HG03342 (cell line): Measurements from ENCODE around the gene LIN52.
A peak's percentile ranks its signal among the peaks of the same experiment; 100 is the strongest.

Source experiments
- ATAC-seq: cut with Tn5 transposase; IDR thresholded peaks from one replicate; pipeline ENCODE4 v1.9.1; 2021; ENCODE audit warnings: mild to moderate bottlenecking, moderate library complexity; ENCODE audit not compliant: unreplicated experiment

Gene LIN52, protein sequence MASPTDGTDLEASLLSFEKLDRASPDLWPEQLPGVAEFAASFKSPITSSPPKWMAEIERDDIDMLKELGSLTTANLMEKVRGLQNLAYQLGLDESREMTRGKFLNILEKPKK

DNA sequence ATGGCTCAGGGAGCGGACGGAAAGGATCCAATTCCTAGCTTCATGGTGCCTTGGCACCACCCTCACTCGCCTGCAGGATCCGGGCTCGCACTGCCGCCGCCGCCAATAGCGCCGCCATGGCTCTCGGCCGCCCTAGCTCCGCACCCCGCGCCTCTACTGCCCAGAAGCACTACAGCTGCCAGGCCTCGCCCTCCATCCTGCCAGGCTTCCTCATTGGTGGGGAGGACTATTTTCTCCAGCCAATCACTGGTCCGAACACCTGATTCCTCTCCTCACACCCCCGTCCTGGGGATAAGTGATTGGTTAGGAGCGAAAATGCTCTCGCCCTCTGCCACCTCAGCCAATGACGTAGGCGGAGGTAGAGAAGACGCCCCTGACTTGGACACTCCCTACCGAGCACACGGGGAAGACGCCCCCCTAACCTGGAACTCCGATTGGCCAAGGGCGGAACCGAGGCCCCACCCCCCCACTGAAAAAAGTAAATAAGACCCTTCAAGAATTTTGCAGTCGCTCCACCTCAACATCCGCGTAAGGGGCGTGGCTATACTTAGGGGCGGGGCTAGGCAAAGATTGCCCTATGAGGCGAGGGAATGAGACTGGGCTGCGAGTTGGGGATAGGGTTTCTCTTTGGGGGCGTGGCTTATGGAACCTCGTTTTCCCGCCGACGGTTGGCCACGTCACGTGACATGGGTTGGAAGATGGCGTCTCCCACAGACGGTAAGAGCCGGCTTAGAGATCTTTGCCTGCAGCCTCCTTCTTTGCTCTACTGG lies at the start of gene LIN52, which contains the start of gene ALDH6A1:
Gene LIN52, plus strand, starts transcription at position 680 of the 770 bp plus-strand sequence. Its CDS starts 19 bp downstream, at position 699.
Gene ALDH6A1, minus strand, starts transcription at position 177 of the 770 bp plus-strand sequence. Its CDS starts 59 bp downstream, at position 118.
- ATAC-seq = peak; percentile 94

DNA sequence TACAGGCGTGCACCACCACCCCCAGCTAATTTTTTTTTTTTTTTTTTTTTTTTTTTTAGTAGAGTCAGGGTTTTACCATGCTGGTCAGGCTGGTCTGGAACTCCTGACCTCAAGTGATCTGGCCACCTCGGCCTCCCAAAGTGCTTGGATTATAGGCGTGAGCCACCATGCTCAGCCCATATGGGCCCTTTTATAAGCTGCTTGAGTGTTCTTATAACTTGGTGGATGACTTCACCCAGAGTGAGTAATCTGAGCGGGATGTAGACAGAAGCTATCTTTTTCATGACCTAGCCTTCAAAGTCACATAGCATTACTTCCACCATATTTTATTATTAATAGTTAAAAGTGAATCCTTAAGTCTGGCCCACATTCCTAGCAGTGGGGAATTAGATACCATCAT lies 49.2 kb upstream of the LIN52 start:
- ATAC-seq = no peak

DNA sequence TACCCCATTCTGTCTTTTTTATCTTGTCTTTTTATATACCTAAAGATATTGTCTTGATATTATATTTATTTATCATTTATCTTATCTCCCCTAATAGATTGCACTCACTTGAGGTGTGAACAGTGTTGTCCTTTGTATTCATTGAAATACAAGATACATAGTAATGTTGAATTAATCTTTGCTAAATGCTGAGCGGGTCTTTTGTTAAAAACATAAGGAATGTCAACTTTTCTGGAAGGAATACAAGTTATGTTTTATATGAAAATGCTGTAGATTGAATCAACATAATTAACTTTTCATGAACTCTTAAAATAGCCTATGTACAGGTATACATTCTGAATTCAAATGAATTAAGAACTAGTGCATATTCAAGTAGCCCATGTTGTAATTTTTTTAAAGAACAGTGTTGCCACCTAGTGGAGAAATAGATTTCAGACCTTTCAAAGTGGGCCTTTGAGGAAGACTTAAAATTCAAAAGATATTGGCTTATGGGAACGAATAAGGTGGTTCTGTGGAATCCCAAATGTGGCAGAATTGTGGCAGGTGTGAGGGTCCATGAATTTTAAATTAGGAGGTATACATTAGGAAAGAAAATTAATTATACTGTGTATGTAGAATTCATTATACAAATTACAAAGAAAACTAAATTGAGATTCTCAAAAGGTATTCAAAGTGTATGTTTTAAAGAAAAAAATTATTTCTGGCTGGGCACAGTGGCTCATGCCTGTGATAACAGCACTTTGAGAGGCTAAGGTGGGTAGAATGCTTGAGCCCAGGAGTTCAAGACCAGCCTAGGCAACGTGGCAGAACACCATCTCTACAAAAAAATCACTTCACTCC lies 46.5 kb upstream of the LIN52 start:
- ATAC-seq = no peak

DNA sequence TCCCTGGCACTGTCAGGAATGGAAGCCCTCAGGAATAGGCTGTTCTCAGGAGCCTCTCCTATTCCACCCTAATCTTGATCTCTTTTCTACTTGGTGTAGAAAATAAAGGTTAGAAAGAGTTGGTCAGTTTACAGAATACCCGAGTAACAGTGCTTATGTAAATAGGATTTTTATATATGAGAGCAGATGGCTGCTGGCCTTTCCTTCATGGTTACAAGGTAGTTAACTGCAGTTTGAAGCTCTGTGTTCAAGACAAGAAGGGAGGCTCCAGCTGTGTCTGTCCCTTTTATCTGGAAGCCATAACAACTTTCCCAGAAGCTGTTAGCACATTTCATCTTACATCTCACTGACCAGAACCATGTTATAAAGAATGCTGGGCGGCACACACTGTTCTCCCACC lies 42.5 kb upstream of the LIN52 start:
- ATAC-seq = no peak

DNA sequence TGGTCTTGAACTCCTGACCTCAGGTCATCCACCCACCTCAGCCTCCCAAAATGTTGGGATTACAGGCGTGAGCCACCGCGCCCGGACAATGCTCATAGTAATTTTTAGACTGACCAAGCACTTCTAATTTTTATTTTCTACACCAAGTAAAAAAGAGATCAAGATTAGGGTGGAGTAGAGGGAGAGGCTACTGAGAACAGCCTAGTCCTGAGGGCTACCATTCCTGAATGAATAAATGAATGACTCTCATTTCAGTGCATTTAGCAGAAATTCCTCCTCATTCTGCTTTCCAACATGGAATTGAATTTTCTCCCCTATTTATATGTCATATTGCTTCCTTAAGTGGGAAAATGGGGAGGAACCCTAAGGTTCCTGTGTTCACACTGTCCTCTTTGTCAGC lies 39.2 kb upstream of the LIN52 start:
- ATAC-seq = no peak

DNA sequence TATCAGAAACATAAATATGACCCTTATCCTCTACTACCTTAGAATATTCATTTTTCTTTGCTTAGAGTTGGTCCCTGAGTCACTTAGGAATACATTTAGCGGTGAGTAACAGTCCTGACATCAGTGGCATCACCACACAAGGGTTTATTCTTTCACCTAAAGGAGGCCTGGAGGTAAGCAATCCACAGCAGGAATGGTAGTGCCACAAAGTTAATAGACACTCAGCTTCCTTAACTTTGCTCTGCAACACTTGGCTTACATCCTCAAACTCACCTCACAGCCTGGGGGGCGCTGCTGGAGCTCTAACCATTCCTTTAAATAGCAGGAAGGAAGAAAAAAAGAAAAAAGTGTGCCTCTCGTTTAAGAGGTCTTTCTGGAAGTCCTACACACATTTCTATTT lies 36.5 kb upstream of the LIN52 start:
- ATAC-seq = no peak

DNA sequence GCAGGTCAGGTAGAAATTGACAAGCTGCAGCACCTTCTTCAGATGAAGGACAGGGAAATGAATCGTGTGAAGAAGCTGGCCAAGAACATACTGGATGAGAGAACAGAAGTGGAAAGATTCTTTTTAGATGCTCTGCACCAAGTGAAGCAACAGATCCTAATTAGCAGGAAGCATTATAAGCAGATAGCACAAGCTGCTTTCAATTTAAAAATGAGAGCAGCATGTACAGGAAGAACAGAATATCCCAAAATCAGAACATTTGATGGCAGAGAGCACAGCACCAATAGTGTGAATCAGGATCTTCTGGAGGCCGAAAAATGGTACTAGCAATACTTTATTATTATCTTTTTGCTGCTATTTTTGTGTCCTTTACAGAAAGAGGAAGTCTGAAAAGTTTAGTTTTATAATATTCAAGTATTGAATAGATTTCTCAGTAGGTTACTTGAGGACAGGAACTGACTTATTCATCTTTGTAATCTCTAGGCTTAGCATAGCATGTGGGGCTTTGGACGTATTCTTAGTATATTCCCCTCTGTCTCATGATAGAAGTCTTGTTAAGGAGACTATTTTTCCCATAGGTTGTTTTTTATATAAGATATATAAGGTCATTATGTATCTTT lies 34.8 kb upstream of the LIN52 start:
- ATAC-seq = no peak

DNA sequence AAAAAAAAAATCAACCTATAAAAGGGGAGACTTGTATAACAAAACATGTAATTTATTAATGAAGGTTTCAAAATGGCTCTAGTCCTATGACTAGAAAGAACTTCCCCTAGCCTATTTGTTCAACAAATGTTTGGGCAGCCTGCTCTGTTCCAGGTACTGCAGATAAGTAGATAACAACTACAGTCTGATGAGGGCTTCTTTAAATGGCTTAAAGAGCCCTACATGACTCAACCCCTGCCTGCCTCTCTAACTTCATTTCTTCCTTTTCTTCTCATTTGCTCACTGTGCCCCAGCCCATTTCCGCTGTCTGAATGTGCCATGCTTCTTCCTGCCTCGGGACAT lies 22.0 kb upstream of the LIN52 start:
- ATAC-seq = no peak

DNA sequence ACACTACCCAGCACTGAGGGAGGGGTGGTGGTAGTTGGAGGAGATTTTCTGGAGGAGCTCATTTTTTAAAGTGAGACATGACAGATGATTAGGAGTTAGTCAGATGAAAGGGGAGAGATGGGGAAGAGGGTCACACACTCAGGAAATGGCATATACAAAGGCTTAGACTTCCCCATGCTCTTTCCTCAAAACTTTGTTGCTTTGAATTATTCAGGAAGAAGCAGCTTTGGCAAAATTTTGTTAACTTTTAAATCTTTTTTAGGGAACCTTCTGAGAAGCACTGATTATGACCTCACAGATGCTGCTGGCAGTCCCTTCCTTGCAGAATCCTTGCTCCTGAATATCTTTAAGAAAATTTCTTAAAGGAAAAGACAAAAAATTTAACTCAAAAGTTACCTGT lies 20.3 kb upstream of the LIN52 start:
- ATAC-seq = no peak

DNA sequence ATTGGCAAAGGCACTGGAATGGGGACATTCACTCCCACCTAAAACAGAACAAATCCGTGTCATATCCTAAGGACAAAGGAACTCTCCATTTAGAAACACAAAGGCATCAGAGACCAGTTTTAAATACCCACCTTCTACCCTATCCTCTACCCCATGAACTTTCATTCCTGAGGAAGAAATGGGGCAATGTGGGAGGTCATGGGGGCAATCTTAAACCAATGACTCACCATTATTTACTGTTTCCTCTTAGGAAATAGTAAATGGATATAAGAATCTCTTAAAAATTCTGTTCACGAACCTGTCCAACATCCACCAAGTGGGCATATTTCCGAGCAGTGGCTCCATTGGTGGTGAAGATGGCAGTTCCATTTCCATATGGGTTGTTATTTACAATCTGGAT lies 19.9 kb upstream of the LIN52 start:
- ATAC-seq = no peak

DNA sequence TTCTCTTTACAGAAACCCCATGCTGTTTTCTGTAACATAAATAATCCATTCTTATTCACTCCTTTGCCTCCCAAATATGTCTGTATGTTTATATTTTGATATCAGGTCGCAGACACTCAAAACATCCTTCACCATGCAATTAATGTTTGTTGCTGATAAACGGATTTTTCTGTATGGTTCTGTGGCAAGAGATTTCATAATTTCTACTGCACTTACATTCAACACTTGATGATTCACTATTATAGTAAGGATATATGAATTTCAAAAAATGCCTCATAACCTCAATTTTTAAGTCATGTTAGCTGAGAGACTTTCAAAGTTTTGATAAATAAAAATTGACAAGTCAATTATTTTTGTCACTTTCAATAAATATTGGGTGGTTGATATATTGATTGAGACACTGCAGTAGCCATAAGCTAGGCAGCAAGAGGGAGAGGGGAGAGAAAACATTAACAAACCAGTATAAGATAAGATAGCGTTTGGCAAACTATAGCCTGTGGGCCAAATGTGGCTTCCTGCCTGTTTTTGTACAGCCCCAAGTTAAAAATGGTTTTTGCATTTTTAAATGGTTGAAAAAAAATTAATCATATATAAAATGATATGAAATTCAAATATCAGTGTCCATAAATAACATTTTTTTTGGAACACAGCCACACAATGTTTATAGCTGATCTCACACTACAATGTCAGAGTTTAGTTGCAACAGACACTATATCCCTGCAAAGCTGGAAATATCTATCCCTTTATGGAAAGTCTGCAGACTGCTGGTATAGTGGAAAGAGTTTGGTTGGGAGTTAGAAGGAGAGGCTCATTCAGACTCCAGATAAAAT lies 18.8 kb upstream of the LIN52 start:
- ATAC-seq = no peak

DNA sequence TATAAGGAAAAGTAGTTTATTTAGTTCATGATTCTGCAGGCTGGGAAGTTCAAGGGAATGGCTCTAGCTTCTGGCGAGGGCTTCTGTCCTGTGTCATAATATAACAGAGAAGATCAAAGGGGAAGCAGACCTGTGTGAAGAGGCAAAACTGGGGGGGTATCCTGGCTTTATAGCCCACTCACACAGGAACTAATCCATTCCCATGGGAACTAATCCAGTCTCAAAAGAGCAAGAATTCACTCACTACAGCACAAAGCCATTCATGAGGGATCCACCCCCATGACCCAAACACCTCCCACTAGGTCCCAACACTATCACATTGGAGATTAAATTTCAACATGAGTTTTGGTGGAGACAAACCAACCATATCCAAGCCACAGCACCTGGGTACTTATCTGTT lies 7.4 kb upstream of the LIN52 start:
- ATAC-seq = no peak

DNA sequence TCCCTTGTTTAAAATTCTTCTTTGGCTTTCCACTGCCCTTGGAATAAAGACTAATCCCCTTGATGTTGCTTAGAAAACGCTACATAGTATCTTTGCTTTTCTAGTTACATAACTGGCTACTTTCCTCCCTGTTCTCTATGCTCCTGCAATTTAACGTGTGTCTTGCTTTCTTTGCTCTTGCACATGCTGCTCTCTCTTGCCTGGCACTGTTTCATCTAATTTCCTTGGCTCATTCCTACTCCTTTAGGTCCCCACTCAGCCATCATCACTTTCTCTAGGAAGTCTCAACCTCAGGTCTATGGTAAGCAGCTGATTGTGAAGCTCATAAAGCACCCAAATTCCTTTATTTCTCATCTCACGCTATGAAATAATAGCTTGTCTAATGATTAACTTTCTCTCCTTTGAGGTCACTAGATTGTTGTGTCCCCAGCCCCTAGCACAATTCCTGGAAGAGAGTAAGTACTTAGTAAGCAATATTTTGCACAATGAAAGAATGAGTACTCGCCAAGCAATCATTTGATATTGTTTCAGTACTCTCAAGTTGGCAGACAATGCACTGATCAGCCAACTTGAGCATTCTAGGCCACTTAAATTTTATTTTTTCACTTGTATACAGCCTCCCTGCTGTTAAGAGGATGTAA lies 3.8 kb upstream of the LIN52 start:
- no peak for ATAC-seq

DNA sequence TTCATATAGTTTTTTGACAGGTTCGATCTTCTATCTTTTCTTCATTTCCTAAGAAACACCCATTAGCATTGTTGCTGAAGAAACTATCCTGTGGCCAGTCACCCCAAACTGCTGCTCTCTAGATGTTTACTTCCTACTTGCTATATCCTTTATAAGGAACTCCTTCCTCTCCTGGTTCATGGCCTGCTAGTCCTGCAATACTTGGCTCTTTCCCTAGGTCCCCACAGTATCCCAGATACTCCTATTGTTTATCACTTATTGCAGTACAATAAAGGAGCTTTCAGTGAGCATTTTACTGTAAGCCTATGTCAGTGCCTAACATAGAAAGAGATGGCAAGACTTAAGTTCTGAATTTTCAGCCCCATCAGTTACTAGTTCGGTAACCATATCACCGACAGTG lies 3.3 kb upstream of the LIN52 start:
- no peak for ATAC-seq

DNA sequence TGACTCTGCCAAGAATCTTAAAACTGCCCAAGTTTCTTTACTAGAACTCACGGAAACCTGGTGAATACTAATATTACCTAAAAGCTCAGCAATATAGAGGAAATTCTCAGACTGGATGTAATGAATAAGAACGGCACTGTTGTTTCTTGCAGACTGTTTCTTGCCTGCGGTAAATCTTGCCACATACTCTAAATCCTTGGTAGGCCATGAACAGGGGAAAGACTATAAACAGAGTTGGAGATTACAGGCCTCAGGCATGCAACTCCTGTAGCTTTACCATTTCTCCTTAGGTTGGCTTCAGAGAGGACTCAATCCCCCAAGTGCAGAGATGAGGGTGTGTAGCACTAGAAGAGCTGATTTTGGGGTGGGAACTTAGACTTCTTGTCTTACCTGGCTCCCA lies 1.6 kb upstream of the LIN52 start:
- no peak for ATAC-seq

DNA sequence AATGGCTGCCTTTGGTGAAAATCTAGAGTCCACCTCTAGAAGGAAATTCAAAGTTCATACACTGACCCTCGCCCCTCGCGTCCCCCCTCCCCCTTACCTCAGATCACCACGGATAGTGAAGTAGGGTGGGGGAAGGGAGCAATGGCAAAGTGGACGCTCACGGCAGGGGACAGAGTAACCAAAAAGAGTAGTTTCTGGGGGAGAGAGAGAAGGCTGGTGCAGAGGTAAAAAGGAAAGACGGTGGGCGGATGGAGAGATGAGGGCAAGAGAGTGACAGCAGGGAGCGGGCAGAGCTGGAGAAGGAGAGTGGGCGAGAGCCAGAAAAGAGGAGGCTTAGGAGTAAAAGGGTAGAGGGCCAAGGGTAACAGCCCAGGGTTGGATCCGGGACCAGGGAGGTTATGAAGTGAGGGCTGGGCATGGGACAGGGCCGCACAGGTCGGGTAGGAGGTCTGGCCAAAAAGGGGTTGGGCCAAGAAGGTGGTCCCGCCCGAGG lies 926 bp upstream of the LIN52 start:
- no peak for ATAC-seq

DNA sequence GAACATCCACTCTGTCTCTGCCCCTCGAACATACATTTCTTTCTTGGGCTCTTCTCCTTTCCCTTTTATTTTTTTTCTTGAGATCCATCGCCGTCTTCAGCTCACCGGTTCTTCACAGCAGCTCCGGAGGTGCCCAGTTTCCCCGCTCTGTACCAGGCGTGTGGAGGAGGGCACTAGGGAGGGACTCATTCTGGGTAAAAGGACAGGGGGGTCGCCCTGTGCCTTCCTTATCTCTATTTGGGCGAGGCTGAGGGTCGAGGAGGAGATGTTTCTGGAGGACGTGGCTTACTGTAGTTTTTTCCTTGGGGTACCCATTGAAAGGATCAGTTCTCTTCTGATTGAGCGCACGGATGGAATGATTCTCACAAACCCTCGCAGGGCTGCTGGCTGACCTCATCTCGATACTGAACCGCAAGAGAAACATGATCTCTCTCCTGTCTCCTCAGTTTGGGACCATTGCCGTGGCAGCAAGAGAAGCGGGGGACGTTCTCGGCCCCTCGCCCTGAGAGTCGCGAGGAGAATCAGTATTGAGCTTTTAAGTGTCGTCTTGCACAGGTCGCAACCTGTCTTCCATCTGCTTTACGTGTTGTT lies 386 bp downstream of the LIN52 start:
- ATAC-seq = peak; percentile 4

DNA sequence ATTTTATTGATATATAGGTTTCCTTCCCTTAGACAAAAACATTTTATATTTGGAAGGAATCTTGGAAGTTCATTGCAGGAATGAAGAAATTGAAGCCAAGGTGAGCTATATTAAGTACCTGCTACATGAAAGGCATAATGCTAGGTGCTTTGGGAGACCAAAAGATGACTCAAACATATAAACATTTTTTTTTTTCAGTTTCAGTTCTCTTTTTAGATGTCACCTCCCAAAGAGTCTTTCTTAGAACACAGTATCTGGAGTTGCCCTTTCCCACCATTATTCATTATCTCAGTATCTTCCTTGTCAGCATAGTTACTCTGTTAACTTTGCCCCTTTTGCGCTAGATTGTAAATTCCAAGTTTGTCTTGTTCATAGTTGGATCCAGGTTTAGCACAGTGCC lies 1.1 kb downstream of the LIN52 start:
- no peak for ATAC-seq

DNA sequence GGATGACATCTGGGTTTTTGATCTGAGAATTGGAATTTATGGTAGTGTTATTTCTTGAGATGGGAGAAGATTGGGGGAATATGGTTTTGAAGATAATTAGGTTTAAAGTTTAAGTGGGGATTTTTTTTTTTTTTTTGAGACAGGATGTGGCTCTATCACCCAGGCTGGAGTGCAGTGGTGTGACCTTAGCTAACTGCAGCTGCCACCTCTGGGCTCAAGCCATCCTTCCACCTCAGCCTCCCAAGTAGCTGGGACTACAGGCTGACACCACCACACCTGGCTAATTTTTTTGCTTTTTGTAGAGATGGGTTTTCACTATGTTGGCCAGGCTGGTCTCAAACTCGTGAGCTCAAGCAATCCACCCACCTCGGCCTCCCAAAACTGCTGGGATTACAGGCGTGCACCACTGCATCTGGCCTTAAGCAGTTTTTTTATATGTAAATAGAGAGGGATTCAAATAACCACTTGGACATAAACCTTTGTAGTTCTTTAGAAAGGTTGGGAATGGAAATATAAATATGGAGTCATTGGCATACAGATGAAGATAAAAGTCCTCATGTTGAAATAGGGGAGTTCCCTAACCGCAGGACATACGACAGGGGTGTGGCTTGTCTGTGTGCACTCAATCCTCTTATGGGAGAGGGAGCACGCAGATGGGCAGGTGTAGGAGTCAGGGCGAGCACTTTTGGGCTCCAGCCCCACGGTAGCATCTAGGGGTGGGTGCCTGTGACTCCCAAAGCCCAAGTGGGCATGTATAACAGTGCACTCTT lies 4.7 kb downstream of the LIN52 start:
- no peak for ATAC-seq
